GM21515 (cell line): ENCODE results near the gene ARPC3.
"Not testable (repeated sequence)": the region's sequence is repeated elsewhere in the genome, so short reads cannot be mapped to it uniquely, and the experiment has no call there.

ENCODE experiments used
- ATAC-seq: cut with Tn5 transposase; IDR thresholded peaks from one replicate; pipeline ENCODE4 v1.9.1; 2021; ENCODE audit not compliant: unreplicated experiment

ARPC3 gene

DNA sequence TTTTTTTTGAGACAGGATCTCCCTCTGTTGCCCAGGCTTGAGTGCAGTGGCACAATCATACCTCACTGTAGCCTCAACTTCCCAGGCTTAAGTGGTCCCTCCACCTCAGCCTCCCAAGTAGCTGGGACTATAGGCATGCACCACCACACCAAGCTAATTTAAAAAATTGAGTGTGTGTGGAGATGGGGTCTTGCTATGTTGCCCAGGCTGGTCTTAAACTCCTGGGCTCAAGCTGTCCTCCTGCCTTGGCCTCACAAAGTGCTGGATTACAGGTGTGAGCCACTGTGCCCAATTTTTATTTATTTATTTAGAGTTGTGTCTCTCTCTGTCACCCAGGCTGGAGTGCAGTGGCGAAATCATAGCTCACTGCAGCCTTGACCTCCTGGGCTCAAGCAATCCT lies 29.5 kb downstream of the ARPC3 start:
- not testable (repeated sequence) for ATAC-seq

DNA sequence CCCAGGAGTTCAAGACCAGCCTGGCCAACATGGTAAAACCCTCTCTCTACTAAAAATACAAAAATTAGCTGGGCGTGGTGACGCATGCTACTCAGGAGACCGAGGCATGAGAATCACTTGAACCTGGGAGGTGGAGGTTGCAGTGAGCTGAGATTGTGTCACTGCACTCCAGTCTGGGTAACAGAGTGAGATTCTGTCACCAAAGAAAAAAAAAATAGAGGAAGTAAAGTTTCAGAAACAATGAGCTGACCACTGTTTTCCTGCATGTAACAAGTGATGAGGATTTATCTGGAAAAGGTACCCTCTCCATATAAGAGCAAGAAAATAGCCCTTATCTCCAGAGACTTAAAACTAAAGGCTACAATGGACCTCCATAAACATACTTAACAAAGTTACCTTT lies 33.0 kb downstream of the ARPC3 start:
- not testable (repeated sequence) for ATAC-seq

DNA sequence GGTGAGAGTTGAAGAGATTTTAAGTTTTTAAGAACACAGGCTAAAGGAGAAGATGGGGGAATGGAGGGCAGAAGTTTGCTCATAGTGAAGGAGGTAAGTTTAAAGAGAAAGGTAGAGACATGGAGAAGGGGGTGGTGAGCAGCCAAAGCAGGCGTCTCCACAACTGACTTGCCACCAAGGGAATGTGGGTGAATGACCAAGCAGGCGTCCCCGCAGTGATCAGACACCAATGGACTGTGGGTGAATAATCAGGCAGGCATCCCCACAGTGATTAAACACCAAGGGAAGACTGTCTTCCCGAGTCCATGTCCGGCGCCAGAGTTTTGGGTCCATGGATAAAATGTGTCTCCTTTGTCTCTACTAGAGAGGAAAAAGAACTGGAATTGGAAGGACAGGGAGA lies 40.1 kb downstream of the ARPC3 start:
- not testable (repeated sequence) for ATAC-seq

DNA sequence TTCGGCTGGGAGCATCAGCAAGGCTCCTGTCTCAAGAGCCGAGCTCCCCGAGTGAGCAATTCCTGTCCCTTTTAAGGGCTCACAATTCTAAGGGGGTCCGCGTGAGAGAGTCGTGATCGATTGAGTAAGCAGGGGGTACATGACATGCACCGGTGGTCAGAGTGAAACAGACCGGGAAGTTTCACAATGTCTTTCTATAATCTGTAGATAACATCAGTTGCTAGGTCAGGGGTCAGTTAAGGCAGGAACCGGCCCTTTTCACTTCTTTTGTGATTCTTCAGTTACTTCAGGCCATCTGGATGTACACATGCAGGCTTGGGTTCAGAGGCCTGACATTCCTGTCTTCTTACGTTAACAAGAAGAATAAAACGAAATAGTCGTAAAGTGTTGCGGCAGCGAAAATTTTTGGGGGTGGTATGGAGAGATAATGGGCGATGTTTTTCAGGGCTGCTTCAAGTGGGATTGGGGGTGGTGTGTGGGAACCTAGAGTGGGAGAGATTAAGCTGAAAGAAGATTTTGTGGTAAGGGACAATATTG lies 44.9 kb downstream of the ARPC3 start:
- not testable (repeated sequence) for ATAC-seq

DNA sequence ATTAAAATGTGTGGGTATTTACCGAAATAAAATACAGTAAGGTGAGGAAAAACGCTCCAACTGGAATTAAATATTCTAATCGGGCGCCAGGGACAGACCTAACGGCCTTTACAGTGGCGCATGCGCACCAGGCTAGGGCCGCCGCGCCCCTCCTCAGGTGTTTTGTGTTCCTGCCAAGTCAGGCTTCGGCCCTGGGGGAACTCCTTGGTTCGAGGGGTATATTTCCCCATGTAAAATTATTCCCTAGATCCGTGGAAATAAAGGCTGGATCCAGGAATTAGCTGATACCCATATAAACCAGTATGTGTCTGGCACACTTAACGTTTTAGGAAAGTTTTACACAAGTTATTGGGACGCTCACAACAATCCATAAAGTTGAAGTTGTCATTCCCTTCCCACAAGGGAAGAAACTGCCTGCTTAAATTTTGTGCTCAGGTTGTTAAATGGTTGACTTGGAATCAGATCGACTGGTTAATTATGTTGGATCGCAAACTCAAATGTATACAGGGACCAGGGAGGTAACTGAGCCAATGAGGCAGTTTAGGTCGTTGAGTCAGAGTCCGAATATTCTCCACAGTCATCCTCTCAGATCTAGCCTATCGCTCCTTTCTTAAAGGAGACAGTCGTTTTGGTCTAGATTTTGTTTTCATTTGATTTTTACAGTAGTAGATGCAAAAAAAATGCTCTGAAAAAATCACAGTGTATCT lies 46.0 kb downstream of the ARPC3 start:
- peak; percentile 53 for ATAC-seq

- peak; percentile 71 for ATAC-seq
Measured at GRCh38 chr12:110403146-110403975, 46.8 kb downstream of the ARPC3 start, which contains the start of gene ANAPC7. Gene ANAPC7 (minus strand): TSS chr12:110403708. CDS start chr12:110403627, 81 bp downstream.
